Activated CD8-positive, alpha-beta memory T cell treated with anti-CD3 and anti-CD28 coated beads, Interleukin-2, amount 10 ng/mL, durations not matched to agents 7 days and 5 days (primary cell): Measurements from ENCODE around the gene EIF3L. TPM values are rescaled to one million over a fixed set of nuclear protein-coding genes. Genes with fewer than 3 reads are reported as not detected.

Experiments used
- ATAC-seq: fragments of 150-1000 bp; cut with Tn5 transposase; one replicate; pipeline ENCODE4 v1.10.0; 2021; ENCODE audit warnings: moderate library complexity
- CTCF ChIA-PET: fragments of 350-600 bp; sonication (Branson Sonifier 250); formaldehyde crosslinking; loops from one replicate; lab custom pipeline; 2021; ENCODE audit warnings: antibody characterized with exemption; lab: Charles Lee
- DNase-seq: peaks from one replicate; pipeline ENCODE4 v3.0.0-alpha.2; 2020
- H3K27ac Mint-ChIP-seq: one replicate; pipeline ENCODE4 v1.8.0; 2021; ENCODE audit warnings: mild to moderate bottlenecking, mixed read lengths
- H3K27me3 Mint-ChIP-seq: one replicate; pipeline ENCODE4 v1.8.0; 2021; ENCODE audit warnings: mixed read lengths
- H3K36me3 Mint-ChIP-seq: one replicate; pipeline ENCODE4 v1.8.0; 2021; ENCODE audit warnings: mild to moderate bottlenecking, mixed read lengths
- H3K4me1 Mint-ChIP-seq: one replicate; pipeline ENCODE4 v1.8.0; 2021; ENCODE audit warnings: mixed read lengths
- H3K4me3 Mint-ChIP-seq: one replicate; pipeline ENCODE4 v1.8.0; 2021; ENCODE audit warnings: mild to moderate bottlenecking, moderate library complexity, mixed read lengths
- H3K9me3 Mint-ChIP-seq: one replicate; pipeline ENCODE4 v1.8.0; 2022; ENCODE audit warnings: low read depth, mixed read lengths
- total RNA-seq, 2 experiments: library from RNA; stranded (reverse); gene quantifications; one replicate each; pipeline ENCODE4 v1.2.3, GENCODE V29; 2021

The EIF3L gene
- total RNA-seq, 2 experiments from 2014 or later: 218 to 370 TPM

DNA sequence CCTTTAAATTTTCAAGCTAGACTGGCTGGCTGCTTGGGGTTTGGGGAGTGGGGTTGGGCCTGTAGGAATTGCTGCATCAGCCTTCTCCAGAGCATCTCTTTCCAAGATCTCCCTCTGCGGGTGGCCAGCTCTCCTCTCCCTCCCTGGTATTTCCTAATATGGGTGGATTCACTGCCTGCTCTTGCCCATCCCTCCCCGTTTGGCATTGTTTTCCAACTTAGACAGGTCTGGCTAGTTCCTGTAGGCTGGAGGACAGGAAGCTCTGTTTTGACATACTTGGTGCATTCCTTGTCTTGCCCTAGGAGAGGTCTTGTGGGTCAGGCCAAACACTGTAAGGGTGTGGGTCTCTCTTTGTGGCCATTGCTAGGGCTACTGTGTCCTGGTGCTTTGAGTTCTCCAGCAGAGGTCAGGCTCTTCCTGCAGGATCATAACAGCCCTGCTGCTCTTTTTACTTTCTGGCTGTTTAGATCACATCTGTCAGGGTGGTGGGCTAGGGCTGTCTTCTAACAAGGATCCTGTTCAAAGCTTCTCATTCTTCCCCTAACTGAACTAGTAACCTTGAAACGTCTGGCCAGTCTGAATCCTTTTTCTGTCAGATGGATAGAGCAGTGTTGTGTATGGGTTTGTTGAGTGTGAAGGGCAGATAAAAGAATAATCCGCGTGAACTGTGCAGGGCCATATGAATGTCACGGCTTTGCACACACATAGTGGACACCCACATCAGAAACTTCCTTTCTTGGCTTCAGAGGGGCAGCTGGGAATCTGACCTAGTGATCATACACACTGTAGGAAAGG lies 38.6 kb downstream of the EIF3L start:
- CTCF ChIA-PET: interaction anchor here (1.7 to 2.2 kb wide), 2 partner anchors 24 to 77 kb away, joined by 5 read pairs; no protein-coding TSS in a partner anchor
- no peak overlapping the region for H3K27ac Mint-ChIP-seq
- H3K4me1 Mint-ChIP-seq: peaks cover 4% of the 10 kb centered on the region
- H3K36me3 Mint-ChIP-seq: peaks cover 33% of the 10 kb centered on the region
- no peaks in the 10 kb centered on the region for H3K27me3 Mint-ChIP-seq
- DNase-seq: no peak
- no peak overlapping the region for H3K4me3 Mint-ChIP-seq
- no peak for ATAC-seq
- H3K9me3 Mint-ChIP-seq: no peaks in the 10 kb centered on the region

DNA sequence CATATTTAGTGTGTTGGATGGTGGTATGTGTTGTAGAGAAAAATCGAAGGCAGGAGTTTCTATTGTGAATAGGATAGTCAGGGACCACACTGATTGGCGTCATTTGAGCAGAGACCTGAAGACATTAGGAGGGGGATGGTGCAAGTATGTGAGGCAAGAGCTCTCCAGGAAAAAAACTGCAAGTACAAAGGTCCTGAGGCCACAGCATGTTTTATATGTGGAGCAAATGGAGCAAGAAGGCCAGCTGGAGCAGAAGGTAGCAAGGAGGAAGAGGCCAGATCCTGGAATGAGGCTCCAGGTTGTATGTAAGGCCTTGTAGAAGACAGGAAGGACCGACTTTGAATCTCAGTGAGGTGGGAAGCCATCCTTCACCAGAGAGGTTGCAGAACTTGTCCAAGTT lies 42.7 kb downstream of the EIF3L start:
- Mint-ChIP-seq H3K4me3 (no peak overlapping the region), H3K27ac (no peak overlapping the region), H3K4me1 (peaks cover 17% of the 10 kb centered on the region), H3K36me3 (peaks cover 21% of the 10 kb centered on the region), H3K9me3 (no peaks in the 10 kb centered on the region), H3K27me3 (no peaks in the 10 kb centered on the region)
- ATAC-seq (no peak), DNase-seq (no peak)
- CTCF ChIA-PET: interaction anchor here (1.2 to 1.6 kb wide), 3 partner anchors 28 to 74 kb away, joined by 3 to 4 read pairs (median 4); no protein-coding TSS in a partner anchor

DNA sequence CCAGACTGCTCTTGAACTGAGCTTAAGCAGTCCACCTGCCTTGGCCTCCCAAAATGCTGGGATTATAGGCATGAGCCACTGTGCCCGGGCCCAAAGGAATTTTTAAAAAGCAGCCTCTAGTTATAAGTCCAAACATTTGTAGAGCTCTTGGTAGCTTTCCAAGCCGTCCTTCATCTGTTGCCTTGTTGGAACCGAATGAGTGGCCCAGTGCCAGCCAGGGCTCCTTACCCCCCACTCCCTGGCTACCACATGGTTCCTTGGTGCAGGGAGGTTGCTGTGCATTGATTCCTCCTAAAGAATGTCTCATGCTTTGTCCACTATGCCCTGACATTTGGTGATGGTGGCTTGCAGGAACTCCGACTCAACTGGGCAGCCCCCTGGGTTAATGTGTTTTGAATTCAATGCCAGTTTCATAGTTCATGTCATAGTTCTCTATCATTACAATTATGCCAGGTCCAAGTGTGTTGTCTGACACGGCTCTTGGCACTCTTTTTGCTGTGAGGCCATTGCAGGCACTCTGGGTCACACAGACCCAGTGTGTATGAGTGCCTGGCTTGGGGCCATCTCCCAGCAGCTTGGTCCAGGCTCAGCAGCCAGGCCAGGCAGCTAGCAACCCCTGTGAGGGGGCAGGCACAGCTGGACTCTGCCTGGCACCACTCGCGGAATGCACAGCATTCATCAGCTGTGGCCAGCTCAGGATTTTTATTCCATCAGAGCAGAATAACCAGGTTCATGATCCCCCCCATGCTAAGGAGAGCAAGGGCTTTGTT lies 43.5 kb downstream of the EIF3L start:
- ATAC-seq (no peak), DNase-seq (no peak)
- CTCF ChIA-PET: interaction anchor here (1.2 to 1.6 kb wide), 3 partner anchors 29 to 74 kb away, joined by 3 to 4 read pairs (median 4); no protein-coding TSS in a partner anchor
- peak overlapping the region; percentile 50 for H3K27ac Mint-ChIP-seq
- no peak overlapping the region for H3K4me3 Mint-ChIP-seq
- no peaks in the 10 kb centered on the region for H3K27me3 Mint-ChIP-seq
- H3K9me3 Mint-ChIP-seq: no peaks in the 10 kb centered on the region
- peaks cover 17% of the 10 kb centered on the region for H3K36me3 Mint-ChIP-seq
- peaks cover 21% of the 10 kb centered on the region for H3K4me1 Mint-ChIP-seq

DNA sequence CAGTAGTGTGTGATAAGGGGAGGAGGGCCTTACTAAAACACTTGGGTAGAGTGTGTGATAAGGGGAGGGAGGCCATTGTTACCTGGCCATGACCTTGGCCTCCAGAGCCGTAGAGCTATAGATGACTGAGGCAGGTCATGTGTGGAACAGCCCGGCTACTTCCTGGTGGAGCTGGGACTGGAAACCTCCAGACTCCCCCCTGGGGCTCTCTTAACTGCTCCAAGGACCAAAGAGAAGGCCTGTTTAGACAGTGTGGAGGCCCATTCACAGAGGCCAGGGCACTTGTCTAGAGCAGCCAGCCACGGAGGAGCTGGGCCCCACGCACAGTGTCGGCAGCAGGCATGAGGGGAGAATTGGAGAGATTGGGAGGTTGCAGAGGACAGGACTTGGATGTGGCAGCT lies 44.4 kb downstream of the EIF3L start:
- H3K9me3 Mint-ChIP-seq: no peaks in the 10 kb centered on the region
- peak overlapping the region; percentile 61 for H3K27ac Mint-ChIP-seq
- DNase-seq (no peak), ATAC-seq (no peak)
- H3K36me3 Mint-ChIP-seq: peaks cover 9% of the 10 kb centered on the region
- H3K4me3 Mint-ChIP-seq: no peak overlapping the region
- peaks cover 24% of the 10 kb centered on the region for H3K4me1 Mint-ChIP-seq
- CTCF ChIA-PET: interaction anchor here (1.3 kb wide), 1 partner anchor 30 kb away, joined by 3 read pairs; no protein-coding TSS in a partner anchor
- no peaks in the 10 kb centered on the region for H3K27me3 Mint-ChIP-seq

DNA sequence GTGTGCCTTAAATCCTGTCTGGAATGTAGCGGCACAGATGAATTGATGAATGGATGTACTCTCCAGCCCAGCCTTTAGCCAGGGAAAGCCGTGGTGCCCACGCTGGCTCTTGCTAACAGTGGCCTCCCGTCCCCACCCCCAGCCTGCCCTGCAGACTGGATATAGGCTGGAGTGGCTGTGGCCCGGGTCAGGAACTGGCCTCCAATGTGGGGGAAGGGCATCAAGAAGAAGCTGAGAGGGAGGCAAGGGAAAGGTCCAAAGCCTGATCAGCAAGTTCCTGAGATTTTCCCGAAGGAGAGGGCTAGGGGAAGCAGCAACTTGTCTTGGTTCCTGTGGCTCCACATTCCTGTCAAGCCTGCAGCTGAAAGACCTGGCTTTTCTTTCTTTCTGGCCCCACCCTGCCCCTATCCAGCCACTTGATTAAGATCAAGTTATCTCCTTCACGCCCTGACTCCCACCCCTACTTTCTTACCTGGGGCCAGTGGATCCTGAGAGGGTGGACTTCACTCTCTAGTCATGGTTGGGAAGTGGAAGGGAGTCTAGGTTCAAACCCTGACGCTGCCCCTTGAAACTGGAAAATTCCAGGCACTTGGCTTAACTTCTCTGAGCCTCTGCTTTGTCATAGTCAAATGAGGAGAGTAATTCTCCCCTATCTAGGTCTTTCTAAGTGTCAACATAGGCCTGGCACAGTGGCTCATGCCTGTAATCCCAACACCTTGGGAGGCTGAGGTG lies 45.9 kb downstream of the EIF3L start:
- H3K27ac Mint-ChIP-seq: peak overlapping the region; percentile 68
- DNase-seq (no peak), ATAC-seq (no peak)
- no peak overlapping the region for H3K4me3 Mint-ChIP-seq
- H3K4me1 Mint-ChIP-seq: peaks cover 25% of the 10 kb centered on the region
- CTCF ChIA-PET: interaction anchor here (1.8 to 3.1 kb wide), 2 partner anchors 32 to 39 kb away, joined by 6 to 20 read pairs; no protein-coding TSS in a partner anchor
- no peaks in the 10 kb centered on the region for H3K9me3 Mint-ChIP-seq
- no peaks in the 10 kb centered on the region for H3K27me3 Mint-ChIP-seq
- peaks cover 3% of the 10 kb centered on the region for H3K36me3 Mint-ChIP-seq

DNA sequence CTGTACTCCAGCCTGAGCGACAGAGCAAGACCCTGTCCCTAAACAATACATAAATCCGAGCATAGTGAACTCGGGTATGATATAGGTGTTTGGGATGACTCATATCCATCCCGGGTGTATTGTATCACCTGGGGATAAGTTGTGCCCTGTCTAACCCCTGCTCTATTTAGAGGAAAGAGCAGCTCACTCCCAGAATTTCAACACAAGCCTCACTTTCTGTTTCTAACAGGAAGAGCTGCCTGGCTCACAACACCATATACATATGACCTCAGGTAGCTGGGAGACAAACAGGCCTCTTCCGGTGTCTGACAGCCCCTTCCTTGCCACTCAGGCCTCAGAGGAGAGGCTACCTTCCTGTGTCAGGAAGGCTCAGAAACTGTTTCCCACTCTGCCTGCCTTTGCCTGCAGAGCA lies 47.0 kb downstream of the EIF3L start:
- Mint-ChIP-seq H3K27ac (peak overlapping the region; percentile 95), H3K36me3 (peaks cover 2% of the 10 kb centered on the region), H3K27me3 (no peaks in the 10 kb centered on the region), H3K9me3 (no peaks in the 10 kb centered on the region), H3K4me1 (peaks cover 28% of the 10 kb centered on the region), H3K4me3 (peak overlapping the region; percentile 43)
- peak; percentile 80 for DNase-seq
- CTCF ChIA-PET: interaction anchor here (0.6 to 3.1 kb wide), 10 partner anchors 9 to 329 kb away, joined by 3 to 20 read pairs (median 6); partner anchors contain the start of genes ANKRD54 and MICALL1
- peak; percentile 99 for ATAC-seq

DNA sequence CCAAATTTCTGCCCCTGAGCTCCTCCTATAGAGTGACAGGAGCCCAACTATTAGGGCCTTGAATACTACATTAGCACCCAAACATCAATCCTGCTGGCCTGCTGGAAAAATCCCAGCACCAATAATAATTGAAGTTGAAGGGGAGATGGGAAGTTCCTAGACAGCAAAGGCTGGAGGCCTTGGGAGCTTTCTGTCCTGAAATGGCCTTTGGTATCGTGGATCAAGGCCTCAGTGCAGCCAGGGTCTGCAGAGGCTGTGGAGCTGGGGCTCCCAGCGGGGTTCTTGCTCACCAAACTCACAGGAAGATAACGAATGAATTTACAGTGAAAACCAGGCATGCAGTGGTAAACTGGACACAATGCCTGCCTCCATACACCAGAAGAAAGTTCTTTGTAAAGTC lies 47.7 kb downstream of the EIF3L start:
- Mint-ChIP-seq H3K9me3 (no peaks in the 10 kb centered on the region), H3K4me3 (no peak overlapping the region), H3K36me3 (no peaks in the 10 kb centered on the region), H3K27ac (peak overlapping the region; percentile 95), H3K27me3 (no peaks in the 10 kb centered on the region), H3K4me1 (peaks cover 35% of the 10 kb centered on the region)
- DNase-seq (no peak), ATAC-seq (no peak)
- CTCF ChIA-PET: interaction anchor here (0.7 to 3.1 kb wide), 7 partner anchors 9 to 79 kb away, joined by 3 to 20 read pairs (median 6); partner anchors contain the start of genes ANKRD54 and MICALL1

DNA sequence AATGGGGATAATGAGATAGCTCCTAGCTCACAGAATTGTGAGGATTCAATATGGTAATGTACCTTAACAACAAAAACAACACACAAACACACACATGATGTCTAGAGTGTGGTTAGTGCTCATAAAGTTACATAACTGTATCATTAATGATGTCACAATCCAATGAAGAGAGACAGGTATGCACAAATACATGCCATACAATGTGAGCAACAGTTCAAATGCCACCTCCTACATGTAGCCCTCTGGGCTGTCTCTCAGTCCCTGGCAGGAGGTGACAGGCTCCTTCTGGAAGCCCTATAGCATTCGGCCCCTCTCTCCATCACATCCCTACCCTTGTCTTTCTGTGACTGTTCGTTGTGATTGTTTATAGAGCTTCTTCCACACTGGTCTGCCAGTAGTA lies 48.6 kb downstream of the EIF3L start:
- H3K27me3 Mint-ChIP-seq: no peaks in the 10 kb centered on the region
- H3K4me1 Mint-ChIP-seq: peaks cover 35% of the 10 kb centered on the region
- no peak for DNase-seq
- CTCF ChIA-PET: interaction anchor here (0.7 to 3.1 kb wide), 4 partner anchors 8 to 80 kb away, joined by 3 to 20 read pairs (median 13); partner anchors contain the start of gene MICALL1
- no peaks in the 10 kb centered on the region for H3K9me3 Mint-ChIP-seq
- no peaks in the 10 kb centered on the region for H3K36me3 Mint-ChIP-seq
- H3K4me3 Mint-ChIP-seq: no peak overlapping the region
- peak overlapping the region; percentile 2 for H3K27ac Mint-ChIP-seq
- ATAC-seq: no peak

DNA sequence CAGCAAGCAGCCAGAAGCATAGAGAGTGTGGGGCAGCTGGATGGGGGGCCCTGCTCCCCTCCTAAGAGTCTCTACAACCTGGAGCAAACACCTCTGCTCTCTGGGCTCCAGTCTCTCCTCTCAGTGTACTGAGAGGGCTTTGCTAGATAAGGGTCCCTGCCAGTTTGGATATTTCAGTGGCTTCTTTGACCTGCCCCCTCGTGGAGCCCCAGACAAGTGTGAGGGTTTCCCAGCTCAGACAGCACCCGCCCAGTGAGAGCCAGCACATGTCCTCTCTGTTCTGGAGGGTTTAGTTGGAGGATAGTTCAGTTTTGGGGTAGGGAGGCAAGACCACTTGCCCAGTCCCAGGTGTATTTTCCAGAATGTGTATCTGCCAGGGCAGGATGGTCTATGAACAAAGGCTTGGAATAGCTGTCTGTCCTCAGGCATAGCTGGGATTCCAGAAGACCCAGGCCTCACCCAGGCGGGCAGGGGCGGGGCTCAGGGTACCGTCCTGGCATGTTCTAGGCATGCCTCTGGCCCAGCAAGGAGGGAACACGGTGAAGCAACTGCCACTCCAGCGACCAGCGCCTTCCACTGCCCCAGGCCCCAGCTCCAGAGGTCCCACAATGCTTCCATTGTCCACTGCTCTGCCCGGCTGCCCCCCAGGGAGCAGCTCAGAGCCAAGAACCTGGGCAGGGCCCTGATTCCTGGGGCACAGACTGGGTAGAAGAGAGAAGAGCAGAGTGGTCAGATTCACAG lies 49.4 kb downstream of the EIF3L start:
- no peaks in the 10 kb centered on the region for H3K27me3 Mint-ChIP-seq
- no peak overlapping the region for H3K27ac Mint-ChIP-seq
- no peaks in the 10 kb centered on the region for H3K9me3 Mint-ChIP-seq
- no peaks in the 10 kb centered on the region for H3K36me3 Mint-ChIP-seq
- CTCF ChIA-PET: interaction anchor here (1.3 to 3.1 kb wide), 3 partner anchors 7 to 81 kb away, joined by 3 to 18 read pairs (median 8); partner anchors contain the start of gene MICALL1
- H3K4me3 Mint-ChIP-seq: no peak overlapping the region
- peaks cover 35% of the 10 kb centered on the region for H3K4me1 Mint-ChIP-seq
- ATAC-seq (no peak), DNase-seq (no peak)

DNA sequence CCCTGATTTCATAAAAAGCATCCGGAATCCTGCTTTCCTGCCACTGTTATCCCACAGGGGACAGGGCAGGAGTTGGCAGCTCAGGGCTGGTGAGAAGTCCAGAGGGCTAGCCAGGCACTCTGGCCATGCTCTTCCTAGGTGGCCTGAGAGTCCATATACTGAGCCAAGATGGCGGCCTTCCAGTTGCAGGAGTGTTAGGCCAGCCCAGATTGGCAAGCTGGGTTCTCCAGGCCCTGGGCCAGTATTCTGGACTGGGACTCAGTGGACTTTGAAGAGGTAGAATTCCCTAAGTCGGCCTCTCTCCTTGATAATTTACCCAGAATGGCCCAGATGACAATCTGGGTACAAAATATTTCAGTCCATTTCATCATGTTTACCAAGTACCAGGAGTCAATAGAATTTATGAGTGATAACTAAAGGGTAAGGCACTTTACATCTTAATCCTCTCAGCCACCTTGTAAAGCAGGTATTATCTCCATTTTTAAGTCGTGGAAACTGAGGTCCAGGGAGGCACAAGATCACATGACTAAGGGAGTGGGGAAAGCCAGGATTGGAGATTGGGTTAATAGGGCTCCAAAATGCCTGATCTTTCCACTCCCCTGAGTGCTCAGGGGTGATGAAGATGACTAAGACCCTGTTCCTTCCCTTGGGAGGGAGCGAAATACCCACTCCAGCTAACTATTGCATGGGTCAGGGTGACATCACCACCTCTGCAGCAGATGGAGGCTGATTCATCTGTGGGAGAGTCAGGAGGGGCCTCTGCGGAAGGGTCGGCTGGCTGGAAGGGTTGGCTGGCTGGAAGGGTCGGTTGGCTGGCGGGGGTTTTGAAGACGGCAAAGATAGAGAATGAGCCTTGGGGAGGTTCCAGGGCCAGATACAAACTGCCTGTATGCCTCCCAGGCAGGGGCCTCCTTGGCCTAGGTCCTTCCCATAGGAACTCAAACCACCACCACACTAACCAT lies 55.6 kb downstream of the EIF3L start:
- CTCF ChIA-PET: interaction anchor here (0.7 to 2.5 kb wide), 11 partner anchors 7 to 649 kb away, joined by 3 to 16 read pairs (median 6); partner anchors contain the start of genes C22orf23 and POLR2F
- Mint-ChIP-seq H3K9me3 (no peaks in the 10 kb centered on the region), H3K4me1 (peaks cover 30% of the 10 kb centered on the region), H3K27me3 (no peaks in the 10 kb centered on the region), H3K4me3 (peak overlapping the region; percentile 66), H3K27ac (peak overlapping the region; percentile 76), H3K36me3 (no peaks in the 10 kb centered on the region)
- DNase-seq: no peak
- no peak for ATAC-seq
